GM19238 (cell line): ENCODE data around the gene UBE2D2.

ENCODE experiments used
- DNase-seq: peaks from one replicate; pipeline ENCODE4 v3.0.0; 2011; ENCODE audit warnings: low spot score; ENCODE audit not compliant: insufficient read length

The UBE2D2 gene

GRCh38 chr5:139635606-139636206 lies 74.6 kb downstream of the UBE2D2 start:
- DNase-seq = no peak

- peak; percentile 92 for DNase-seq
Measured at GRCh38 chr5:139636207-139636792, 75.2 kb downstream of the UBE2D2 start.

- no peak for DNase-seq
Measured at GRCh38 chr5:139636975-139637408, 75.9 kb downstream of the UBE2D2 start.

- DNase-seq = peak; percentile 80
Measured at GRCh38 chr5:139637438-139638089, 76.4 kb downstream of the UBE2D2 start.

- no peak for DNase-seq
Measured at GRCh38 chr5:139638090-139638735, 77.1 kb downstream of the UBE2D2 start.

- no peak for DNase-seq
Measured at GRCh38 chr5:139638736-139639618, 77.8 kb downstream of the UBE2D2 start.

GRCh38 chr5:139639619-139640380 lies 78.7 kb downstream of the UBE2D2 start:
- no peak for DNase-seq

GRCh38 chr5:139640421-139641115 lies 79.4 kb downstream of the UBE2D2 start:
- DNase-seq = no peak

GRCh38 chr5:139641116-139642080 lies 80.3 kb downstream of the UBE2D2 start:
- no peak for DNase-seq

- no peak for DNase-seq
Measured at GRCh38 chr5:139642213-139642612, 81.1 kb downstream of the UBE2D2 start.

GRCh38 chr5:139642891-139643871 lies 82.0 kb downstream of the UBE2D2 start:
- no peak for DNase-seq

GRCh38 chr5:139644001-139644456 lies 82.9 kb downstream of the UBE2D2 start:
- DNase-seq = no peak

- no peak for DNase-seq
Measured at GRCh38 chr5:139644646-139645429, 83.7 kb downstream of the UBE2D2 start.

- DNase-seq = no peak
Measured at GRCh38 chr5:139645430-139645871, 84.3 kb downstream of the UBE2D2 start.

- no peak for DNase-seq
Measured at GRCh38 chr5:139646111-139646510, 85.0 kb downstream of the UBE2D2 start.

- no peak for DNase-seq
Measured at GRCh38 chr5:139646912-139647505, 85.9 kb downstream of the UBE2D2 start.
